Amniotic stem cell (primary cell): ENCODE data around the gene PKNOX2.

Experiments
- DNase-seq: peaks from one replicate; lab custom pipeline; 2025; lab: John Stamatoyannopoulos, UW

Gene PKNOX2

GRCh38 chr11:125154378-125155099, 10.0 kb upstream of the PKNOX2 start:
- DNase-seq, result no peak

GRCh38 chr11:125155100-125155444, 9.5 kb upstream of the PKNOX2 start:
- DNase-seq, result no peak

GRCh38 chr11:125155767-125156166, 8.8 kb upstream of the PKNOX2 start:
- no peak for DNase-seq

- DNase-seq, result no peak
These were observed 8.0 kb upstream of the PKNOX2 start for GRCh38 chr11:125156346-125157117.

- no peak for DNase-seq
These were observed 7.3 kb upstream of the PKNOX2 start for GRCh38 chr11:125157118-125157733.

GRCh38 chr11:125157953-125158680, 6.4 kb upstream of the PKNOX2 start:
- no peak for DNase-seq

GRCh38 chr11:125162743-125163142, 1.8 kb upstream of the PKNOX2 start:
- DNase-seq, result no peak

- DNase-seq, result no peak
These were observed 1.0 kb upstream of the PKNOX2 start for GRCh38 chr11:125163431-125164063.

GRCh38 chr11:125164091-125164421, 495 bp upstream of the PKNOX2 start:
- no peak for DNase-seq

- no peak for DNase-seq
These were observed 726 bp downstream of the PKNOX2 start for GRCh38 chr11:125165111-125165842.

GRCh38 chr11:125165843-125166763, 1.6 kb downstream of the PKNOX2 start:
- DNase-seq, result no peak

- no peak for DNase-seq
These were observed 2.3 kb downstream of the PKNOX2 start for GRCh38 chr11:125166764-125167291.

GRCh38 chr11:125167292-125167953, 2.9 kb downstream of the PKNOX2 start:
- no peak for DNase-seq

GRCh38 chr11:125167954-125168835, 3.6 kb downstream of the PKNOX2 start:
- no peak for DNase-seq

- DNase-seq, result no peak
These were observed 4.4 kb downstream of the PKNOX2 start for GRCh38 chr11:125168918-125169456.

GRCh38 chr11:125170001-125170509, 5.5 kb downstream of the PKNOX2 start:
- no peak for DNase-seq

- DNase-seq, result no peak
These were observed 6.0 kb downstream of the PKNOX2 start for GRCh38 chr11:125170510-125171031.

GRCh38 chr11:125171974-125172373, 7.4 kb downstream of the PKNOX2 start:
- no peak for DNase-seq
